GM19438 (cell line): ENCODE data around the gene LRMDA.

Experiments
- ATAC-seq: cut with Tn5 transposase; IDR thresholded peaks from one replicate; pipeline ENCODE4 v1.9.1; 2021; ENCODE audit warnings: low read depth; ENCODE audit not compliant: unreplicated experiment

Gene LRMDA

DNA sequence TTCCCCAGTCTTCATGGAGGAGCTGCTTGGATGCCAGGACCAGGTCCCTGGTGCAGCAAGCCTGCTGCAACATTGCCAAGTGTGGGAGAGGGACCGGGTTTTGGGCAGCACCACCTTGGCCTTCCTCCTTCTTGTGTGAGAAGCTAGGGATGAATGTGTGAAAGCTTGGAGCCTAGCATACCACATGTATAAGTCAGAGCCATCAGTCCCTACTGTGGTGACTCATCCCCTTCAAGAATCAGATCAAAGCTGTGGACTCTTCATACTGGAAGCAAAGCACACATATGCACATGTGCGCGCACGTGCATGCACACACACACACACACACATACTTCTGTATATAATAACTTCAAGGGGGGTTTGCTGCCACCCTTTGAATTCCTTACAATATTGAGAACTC lies 527.8 kb downstream of the LRMDA start:
- ATAC-seq = no peak

DNA sequence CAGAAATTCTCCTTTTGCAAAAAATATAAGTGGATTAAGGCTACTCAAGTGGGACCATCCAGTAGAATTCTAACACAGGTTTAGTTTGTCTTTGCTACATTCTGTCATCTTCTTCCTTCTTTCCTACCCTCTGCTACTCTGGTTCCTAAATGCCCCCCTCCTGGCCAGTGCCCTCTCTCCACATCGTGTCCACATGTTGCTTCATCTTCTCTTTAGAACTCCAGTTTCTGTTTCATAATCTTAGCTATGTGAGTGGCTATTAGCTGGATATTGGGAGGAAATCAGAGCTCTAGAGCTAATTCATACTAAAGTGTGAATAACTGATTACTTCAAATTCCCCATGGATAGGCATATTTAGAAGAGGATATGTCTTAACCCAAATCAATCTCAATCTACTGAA lies 528.5 kb downstream of the LRMDA start:
- no peak for ATAC-seq

DNA sequence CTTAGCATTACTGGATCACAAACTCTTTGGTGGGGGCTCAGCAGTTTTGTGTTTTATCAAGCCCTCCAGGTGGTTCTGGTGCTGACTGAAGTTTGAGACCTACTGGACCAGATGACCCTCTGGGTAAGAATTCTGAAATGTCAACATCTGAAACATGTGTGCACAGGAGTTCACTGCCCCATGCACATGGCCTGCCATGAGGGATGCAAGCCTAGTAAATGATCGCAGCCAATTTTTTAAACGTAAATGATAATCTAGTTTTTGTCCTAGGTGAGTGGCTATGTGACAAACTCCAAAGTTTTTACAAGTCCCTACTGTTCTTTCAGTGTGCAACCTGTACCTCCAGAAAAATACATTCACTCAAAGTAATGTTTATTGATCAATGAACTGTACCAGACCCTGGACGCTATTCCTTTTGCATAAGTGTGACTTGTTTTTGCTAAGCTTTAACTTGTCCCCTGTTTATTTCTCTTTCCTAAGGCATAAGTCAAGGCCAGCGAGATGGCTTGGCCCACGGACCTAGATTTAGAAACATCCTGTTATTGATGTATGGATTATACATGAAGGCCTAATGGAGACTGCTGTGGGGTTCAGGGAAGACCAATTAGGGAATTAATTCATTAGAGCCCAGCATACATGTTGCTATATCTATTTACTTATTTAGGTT lies 531.1 kb downstream of the LRMDA start:
- no peak for ATAC-seq

DNA sequence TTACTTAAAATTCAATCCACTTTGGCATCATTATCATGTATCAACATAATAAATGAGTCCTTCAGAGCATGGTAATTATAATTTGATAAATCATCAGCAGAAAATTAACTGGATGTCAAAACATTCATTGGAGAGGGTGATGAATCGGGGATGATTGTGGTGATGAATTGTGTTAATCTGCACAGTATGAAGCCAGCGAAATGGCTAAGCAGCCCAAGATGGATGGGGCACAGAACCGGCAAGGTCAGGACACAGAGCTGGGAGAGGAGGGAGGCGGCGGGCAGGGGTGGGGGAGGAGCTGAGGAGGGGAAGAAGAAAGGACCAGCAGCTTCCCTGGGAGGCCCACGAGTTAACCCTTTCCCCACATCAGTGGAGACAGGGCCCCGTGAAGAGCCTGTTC lies 536.1 kb downstream of the LRMDA start:
- ATAC-seq = no peak

DNA sequence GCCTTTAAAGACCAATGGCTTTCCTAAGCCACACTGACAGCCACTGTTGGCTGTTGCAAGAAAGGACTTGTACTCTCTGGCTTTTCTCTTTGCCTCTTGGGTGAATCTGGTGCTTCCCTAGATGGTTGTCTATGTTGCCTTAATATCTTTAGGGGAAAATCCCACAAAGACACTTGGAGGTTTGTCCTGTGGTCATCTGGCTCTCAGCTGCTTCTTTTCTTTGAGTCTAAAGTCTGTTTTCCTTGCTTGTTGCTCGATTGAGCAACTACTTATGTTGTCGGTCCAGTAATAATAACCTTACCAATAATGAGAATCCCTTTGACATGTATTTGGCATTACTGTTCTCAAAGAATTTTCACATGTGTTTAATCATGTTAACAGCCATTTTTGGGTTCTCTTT lies 537.6 kb downstream of the LRMDA start:
- ATAC-seq = no peak

DNA sequence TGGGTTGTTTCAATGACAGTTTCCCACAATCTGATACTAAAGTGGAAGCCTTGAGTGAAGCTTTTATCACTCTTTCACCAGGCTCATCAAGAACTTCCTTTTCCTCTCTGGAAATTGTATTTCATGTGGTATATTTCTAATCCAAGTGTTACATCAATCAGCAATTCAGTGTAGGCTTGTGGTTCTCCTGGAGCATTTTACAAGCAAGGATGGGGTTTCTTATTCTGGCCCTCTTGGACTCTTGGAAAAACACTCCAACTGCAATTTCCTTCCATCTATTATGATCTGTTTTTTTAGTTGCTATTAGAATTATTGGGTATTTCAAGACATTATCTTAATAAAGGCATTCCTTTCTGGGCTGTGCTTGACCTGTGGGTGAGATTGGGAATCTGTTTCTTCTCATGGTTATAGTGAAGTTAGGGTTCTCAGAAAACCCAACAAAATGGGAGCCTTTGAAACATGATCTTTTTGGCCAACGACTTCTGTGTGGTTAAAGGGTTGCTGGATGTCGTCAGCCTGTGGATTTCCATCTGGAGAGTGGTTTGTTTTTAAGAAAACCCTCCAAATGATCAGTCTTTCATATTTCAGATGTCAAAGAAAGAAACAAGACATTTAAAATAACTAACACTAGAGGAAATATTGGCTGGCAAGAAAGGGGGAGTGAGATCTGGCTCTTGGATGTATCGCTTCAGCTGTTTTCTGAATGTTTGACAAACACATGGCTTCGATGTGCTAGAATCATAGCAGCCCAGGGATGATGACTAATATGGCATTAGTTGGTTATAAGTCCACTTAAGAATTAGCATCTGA lies 540.2 kb downstream of the LRMDA start:
- no peak for ATAC-seq

DNA sequence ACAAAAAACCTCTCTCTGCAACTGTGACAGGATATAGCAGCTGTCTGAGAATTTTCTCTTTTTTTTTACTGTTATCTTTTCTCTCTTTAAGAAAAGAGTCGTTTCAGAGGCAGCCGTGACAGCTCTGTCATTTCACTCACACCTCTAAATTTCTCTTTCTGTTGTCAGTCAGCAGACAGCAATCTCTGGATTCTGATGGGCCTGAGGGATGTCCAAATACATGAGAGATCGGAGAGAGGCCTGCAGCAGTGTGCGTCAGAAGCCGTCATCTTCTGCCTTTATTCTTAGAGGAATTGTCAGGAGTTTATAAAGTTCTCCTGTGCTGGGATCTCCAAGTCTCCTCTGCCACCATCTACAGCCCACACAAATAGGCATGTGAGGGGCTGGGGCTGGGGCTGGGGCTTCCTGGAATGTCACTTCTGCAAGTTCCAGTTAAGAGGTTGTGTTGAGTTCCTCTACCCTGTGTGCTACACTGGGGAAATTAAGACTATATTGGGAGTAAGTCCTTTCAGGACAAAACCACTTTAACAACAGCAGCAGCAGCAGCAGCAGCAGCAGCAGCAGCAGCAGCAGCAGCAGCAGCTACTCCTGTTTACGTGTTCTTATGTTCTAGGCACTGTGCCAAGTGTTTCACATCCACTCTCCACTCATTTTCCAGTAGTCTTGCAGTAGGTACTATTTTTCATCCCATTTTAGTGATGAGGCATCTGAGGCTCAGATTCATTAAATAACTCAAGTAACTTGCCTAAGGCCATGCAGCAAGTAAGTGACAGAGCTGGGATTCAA lies 541.3 kb downstream of the LRMDA start:
- ATAC-seq = no peak

DNA sequence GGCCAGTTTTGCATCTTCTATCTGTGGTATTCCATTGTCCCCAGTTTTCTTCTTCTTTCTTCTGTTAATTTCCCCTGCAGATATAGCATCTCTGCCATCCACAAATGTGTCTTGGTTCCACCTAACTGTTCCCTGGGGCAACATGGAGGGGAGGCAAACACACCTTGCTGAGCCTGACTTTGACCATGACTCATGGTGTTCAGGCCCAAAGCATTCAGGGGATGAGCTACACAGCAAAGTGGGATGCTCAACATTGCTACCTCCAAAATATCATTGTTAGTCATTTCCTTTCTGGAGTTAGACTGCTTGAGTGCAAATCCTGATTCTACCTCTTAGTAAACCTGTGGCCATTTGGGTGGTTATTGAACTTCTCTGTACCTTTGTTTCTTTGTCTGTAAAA lies 542.7 kb downstream of the LRMDA start:
- ATAC-seq = no peak

DNA sequence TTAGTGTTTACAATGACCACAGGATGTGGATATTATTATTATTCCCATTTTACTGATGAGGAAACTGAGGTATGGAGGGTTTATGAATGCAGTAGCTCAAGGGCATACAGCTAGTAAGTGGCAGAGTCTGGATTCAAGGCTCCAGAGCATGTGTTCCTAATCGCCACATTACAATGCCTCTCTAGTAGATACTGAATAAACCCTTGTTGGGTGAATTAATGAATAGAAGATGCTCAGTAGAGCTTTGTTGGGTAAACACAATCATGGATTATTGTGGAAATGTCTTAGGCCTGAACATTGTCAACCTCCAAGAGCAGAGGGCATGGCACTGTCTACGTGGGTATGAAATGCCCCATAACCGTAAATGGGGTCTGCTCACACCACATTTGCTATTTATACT lies 545.3 kb downstream of the LRMDA start:
- no peak for ATAC-seq

DNA sequence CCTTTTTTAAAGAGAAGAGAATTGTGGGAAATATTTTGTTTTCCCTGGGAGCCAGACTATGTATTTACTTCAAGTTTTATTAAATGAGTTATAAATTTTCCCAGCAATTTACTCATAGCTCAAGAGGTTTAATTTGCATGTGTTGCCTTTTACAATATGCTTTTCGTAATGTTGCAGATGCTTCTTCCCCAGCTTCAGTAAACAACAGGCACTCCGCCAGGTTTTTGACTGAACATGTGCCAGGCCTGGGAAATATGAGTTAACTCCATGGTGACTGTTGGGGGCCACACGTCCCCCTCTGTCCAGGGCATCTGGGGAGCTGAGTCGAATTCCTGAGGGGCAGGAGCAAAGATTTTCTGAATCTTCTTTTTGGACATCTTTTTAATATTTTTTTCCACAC lies 545.7 kb downstream of the LRMDA start:
- ATAC-seq = no peak

DNA sequence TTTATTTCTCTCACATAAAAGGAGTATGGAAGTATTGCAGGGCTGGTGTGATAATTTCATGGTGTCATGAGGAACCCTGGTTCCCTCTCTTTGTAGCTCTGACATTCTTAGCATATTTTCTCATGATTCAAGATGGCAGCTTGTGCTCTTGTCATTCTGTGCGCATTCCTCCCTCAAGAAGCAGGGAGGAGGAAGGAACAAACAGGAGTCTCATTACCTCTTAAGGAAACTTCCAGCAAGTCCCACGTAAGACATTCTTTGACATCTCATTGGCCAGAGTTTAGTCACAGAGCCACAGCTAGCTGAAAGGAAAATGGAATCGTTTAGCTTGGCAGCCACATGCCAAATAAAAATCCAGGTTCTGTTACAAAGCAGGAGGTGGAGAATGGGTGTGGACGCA lies 546.8 kb downstream of the LRMDA start:
- ATAC-seq = no peak

DNA sequence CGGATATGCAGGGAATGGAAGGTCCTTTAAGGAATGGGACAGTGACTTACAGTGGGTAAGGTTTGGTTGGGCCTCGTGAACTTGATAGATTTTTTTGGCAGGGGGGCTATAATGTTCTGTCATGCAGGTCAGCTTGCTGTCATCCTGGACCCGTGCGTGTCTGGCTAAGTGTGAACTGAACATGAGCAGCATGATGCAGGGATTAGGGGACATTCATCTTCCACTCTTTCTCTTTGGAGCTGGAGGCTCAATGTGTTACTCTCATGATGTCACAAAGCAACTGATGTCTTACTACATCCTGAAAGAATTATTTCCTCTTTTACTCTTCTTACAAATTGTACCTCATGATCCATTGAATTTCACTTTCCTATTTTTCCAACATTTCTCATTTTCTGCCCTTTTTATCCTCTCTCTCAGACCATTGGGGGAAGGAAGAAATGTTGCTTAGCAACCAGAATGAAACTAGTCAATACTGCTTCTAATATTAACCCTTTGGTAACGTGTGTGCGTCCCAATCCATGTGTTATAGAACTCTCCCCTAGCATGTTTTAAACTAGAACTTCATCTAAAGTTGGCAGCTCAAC lies 549.1 kb downstream of the LRMDA start:
- ATAC-seq = no peak

DNA sequence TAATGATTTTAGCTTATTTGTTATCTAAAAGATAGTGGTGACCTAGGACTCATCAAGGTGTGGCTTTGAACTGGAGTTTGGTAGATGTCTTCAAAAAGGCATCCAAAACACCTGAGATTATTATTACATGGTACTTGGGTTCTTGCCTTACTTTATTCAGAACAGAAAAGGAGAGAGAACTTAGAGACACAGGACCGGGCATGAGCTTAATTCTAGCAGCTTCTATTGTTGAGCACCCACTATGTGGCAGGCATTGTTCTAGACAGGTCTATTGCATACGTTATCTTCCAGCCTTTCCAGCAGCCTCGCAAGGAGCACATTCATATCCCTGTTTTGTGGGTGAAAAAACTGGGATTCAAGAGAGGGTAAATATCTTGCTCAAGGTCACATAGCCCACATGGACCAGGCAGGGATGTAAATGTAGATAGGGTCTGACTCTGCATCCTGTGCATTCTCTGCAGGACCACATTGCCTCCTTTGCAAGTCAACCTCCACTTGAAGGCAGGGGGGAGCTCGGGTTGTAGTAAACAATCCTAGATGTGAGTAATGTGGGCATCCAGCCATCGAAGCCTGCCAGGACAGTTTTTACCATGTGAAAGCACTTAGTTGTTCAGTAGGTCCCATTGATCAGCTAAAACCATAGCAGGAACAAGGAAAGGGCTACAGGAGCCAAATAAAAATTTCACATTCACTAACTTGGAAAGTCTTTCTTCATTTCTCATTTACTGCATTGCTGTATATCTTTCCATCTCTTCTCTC lies 551.4 kb downstream of the LRMDA start:
- ATAC-seq = no peak

DNA sequence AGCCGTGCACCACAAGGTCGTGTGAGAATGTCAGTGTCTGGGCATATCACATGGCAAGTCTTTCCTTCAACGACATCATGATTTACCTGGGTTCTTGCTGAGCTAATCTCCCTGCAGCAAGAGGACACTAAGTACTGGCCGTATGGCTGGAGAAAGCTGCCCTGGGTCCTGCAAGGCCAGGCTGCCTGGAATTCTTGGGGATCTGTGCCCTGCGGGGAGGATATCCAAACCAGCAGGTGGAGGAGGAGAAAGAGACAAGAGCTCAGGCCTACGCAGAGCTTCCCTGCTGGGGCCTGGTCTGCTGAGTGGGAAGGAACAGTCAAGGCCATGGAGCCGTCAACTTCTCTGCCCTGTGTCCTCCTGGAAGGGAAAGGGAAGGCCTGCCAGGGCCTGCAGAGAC lies 552.6 kb downstream of the LRMDA start:
- no peak for ATAC-seq

DNA sequence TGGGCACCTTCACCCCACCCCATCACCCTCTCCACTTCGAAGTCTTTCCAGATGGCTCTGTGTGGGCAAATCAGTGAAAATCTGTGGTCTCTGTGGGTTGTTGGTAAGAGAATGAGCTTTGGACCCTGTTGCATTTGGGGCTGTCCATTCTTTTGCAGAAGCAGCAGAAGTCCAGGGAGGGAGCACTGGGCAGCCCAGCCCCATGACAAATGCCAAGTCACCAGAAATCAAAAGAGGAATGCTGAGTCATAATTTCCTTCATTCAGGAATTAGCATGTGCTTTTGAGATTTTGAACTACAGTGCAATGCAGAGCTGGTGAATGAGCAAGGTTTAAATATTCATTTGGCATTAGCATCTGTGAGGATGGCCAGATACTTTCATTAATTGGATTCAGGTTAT lies 556.2 kb downstream of the LRMDA start:
- no peak for ATAC-seq

DNA sequence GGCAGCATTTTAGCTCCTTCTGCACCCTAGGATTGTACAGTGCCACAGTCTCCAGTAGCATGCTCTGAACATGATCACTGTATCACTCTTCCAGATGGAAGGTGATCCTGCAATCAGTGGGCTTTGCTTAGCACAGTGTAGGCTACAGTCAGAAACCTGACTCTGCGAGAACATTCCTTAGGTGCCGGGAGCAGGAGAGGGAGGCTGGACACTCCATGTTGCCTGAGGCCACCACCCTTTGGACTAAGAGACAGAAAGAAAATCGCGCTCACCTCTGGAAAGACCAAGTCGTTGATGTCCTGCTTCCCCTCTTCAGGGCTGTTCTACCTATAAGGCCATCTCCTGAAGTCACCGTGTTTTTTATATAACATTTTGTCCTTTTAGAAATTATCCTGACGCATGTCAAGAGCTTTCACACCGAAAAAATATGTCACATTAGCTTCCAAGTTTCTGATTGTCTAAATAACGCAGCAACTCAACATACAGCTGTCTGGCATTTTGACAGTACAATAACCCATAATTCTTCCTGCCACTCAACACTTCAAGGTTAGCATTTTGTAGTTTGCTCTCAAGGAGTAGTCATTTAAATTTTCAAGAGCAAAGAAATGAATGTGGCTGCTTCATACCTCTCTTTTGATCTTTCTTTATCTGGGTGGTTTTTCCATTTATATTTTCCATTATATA lies 563.1 kb downstream of the LRMDA start:
- ATAC-seq = no peak

DNA sequence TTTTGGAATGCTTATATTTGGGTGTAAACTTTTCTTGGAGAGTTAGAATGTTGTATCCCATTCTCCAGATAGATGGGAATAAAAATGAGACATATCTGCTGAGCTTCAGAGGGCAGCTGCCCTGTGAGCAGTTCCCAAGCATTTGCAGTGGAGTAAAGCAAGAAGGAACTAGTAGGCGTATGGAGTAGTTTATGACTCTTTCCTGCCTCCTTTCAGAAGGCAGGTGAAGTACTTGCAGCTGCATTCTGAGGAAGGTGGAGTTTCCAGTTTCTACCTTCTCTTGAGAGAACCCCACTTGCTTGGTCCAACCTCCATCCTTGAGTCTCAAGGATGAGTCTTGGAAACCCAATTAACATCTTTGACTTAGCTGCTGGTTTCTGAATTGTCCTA lies 563.6 kb downstream of the LRMDA start:
- no peak for ATAC-seq

DNA sequence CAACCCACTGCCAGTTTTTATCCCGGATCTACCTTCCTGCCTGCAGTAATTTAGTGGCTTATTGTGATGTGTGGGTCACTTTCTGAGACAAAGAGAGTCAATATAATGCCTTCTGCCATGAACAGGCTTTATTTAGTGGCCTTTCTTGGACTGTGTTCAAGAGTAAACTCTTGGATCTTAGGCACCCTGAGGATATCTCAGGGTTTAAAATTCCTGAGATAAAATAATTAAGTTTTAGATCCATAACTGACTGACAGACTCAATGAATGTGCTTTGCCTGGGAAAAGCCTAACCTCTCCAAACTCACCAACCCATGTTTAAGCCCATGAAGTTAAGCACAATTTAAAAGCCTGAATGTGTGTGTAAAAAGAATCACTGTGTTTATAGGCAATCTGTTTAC lies 564.3 kb downstream of the LRMDA start:
- no peak for ATAC-seq

DNA sequence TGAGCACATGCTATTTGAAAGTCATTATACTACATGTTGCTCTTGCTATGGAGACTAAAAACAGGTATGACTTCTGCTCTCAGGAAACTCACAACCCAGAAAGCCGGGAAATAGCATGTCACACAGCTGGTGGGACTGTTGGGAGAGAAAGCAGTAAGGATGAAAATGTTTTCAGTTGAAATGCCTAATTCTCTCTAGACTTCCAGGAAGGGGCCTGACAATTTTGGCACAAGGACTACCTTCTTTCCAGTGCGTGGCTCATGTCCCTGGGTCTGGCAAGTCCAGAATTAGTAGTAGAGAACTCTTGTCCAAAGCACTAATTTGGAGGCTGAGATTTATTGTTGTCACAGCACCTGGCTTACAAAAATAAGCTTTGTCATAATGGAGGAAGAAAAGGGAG lies 567.6 kb downstream of the LRMDA start:
- no peak for ATAC-seq
